GM23248 (cell line): ENCODE results near the gene KIRREL2. TPM values are rescaled to one million over a fixed set of nuclear protein-coding genes. Genes with fewer than 3 reads are reported as not detected.

Experiments used
- DNase-seq: peaks from one replicate; pipeline ENCODE4 v3.0.0-alpha.2; 2015
- H2AFZ ChIP-seq: fragments of 200-600 bp; sonication (generic); 2 replicates; pipeline ENCODE4 v1.6.1; 2016; ENCODE audit warnings: antibody characterized with exemption
- H3F3A ChIP-seq: fragments of 200-600 bp; sonication (generic); 2 replicates; pipeline ENCODE4 v1.6.1; 2016; ENCODE audit warnings: mild to moderate bottlenecking, antibody characterized with exemption, mixed run types; ENCODE audit not compliant: insufficient read depth
- H3K27ac ChIP-seq: fragments of 200-600 bp; sonication (generic); 2 replicates; pipeline ENCODE4 v1.5.1; 2016; ENCODE audit warnings: mild to moderate bottlenecking
- H3K27me3 ChIP-seq: fragments of 200-600 bp; sonication (generic); replicated peaks from 2 replicates; pipeline ENCODE4 v1.6.1; 2016; ENCODE audit warnings: mild to moderate bottlenecking; ENCODE audit not compliant: insufficient read depth
- H3K36me3 ChIP-seq: fragments of 200-600 bp; sonication (generic); 2 replicates; pipeline ENCODE4 v1.6.1; 2016; ENCODE audit warnings: low read depth, mild to moderate bottlenecking
- H3K4me1 ChIP-seq: fragments of 200-600 bp; sonication (generic); 2 replicates; pipeline ENCODE4 v1.6.1; 2016; ENCODE audit warnings: mild to moderate bottlenecking; ENCODE audit not compliant: insufficient read depth
- H3K4me2 ChIP-seq: fragments of 200-600 bp; sonication (generic); one replicate; pipeline ENCODE4 v1.6.1; 2016; ENCODE audit warnings: mild to moderate bottlenecking; ENCODE audit not compliant: unreplicated experiment
- H3K4me3 ChIP-seq: fragments of 200-600 bp; sonication (generic); 2 replicates; pipeline ENCODE4 v1.5.1; 2016; ENCODE audit warnings: mild to moderate bottlenecking
- H3K79me2 ChIP-seq: fragments of 200-600 bp; sonication (generic); 2 replicates; pipeline ENCODE4 v1.6.1; 2016; ENCODE audit warnings: mild to moderate bottlenecking; ENCODE audit not compliant: insufficient read depth
- H3K9ac ChIP-seq: fragments of 200-600 bp; sonication (generic); 2 replicates; pipeline ENCODE4 v1.6.1; 2016; ENCODE audit warnings: mild to moderate bottlenecking
- H3K9me2 ChIP-seq: fragments of 200-600 bp; sonication (generic); 2 replicates; pipeline ENCODE4 v1.6.1; 2016; ENCODE audit warnings: mixed run types, mild to moderate bottlenecking, moderate library complexity; ENCODE audit not compliant: insufficient read depth
- H3K9me3 ChIP-seq: fragments of 200-600 bp; sonication (generic); one replicate; pipeline ENCODE4 v1.6.1; 2017; ENCODE audit warnings: low read depth
- H4K20me1 ChIP-seq: fragments of 200-600 bp; sonication (generic); 2 replicates; pipeline ENCODE4 v1.6.0; 2016; ENCODE audit not compliant: insufficient read depth
- EZH2 ChIP-seq: fragments of 200-600 bp; sonication (generic); IDR thresholded peaks from 2 replicates; pipeline ENCODE4 v1.6.1; 2018; ENCODE audit warnings: antibody characterized with exemption, mild to moderate bottlenecking; ENCODE audit not compliant: insufficient read depth, poor library complexity, severe bottlenecking
- EZH2phosphoT487 ChIP-seq: fragments of 200-600 bp; sonication (generic); IDR thresholded peaks from 2 replicates; pipeline ENCODE4 v1.6.1; 2018; ENCODE audit warnings: antibody characterized with exemption, moderate library complexity, mild to moderate bottlenecking, low read depth; ENCODE audit not compliant: insufficient read depth
- WGBS, 2 experiments: methylation state at CpG; one replicate each; pipeline ENCODE4 v1.1.6; 2015 to 2017; ENCODE audit warnings: low lambda C conversion rate in 2 of 2, low coverage in 1 of 2; ENCODE audit errors: missing lambda C conversion rate in 2 of 2; 5-methylcytosine and 5-hydroxymethylcytosine counted together
- in situ Hi-C: fragments of 300-500 bp; cut with MboI; formaldehyde crosslinking; loops from 2 replicates; pipeline ENCODE4 v1.15.0; 2020
- polyA plus RNA-seq: library from polyadenylated mRNA; unstranded; fragments of >200 nt; fragmentation: Nextera tagmentation; extraction: Ambion mirVana; gene quantifications from 2 replicates; pipeline ENCODE4 v1.2.1, GENCODE V29; 2016
- total RNA-seq: library from RNA; depleted of rRNA; stranded (reverse); fragments of >200 nt; shearing (Covaris generic); gene quantifications from 2 replicates; pipeline ENCODE4 v1.2.3, GENCODE V29; 2014

Gene KIRREL2
- total and polyA plus RNA-seq, 2 experiments from 2014 or later, result not detected

GRCh38 chr19:35871611-35872010 lies 14.9 kb downstream of the KIRREL2 start:
- Histone ChIP-seq H3K4me2 (no peak overlapping the region), H3K9me2 (no peaks in the 10 kb centered on the region), H3F3A (no peaks in the 10 kb centered on the region), H3K9ac (no peak overlapping the region), H3K79me2 (no peaks in the 10 kb centered on the region), H2AFZ (no peak overlapping the region), H3K4me3 (no peak overlapping the region), H3K27me3 (no peaks in the 10 kb centered on the region; the same call in 1 of the 2 replicates), H3K4me1 (no peaks in the 10 kb centered on the region), H3K27ac (no peak overlapping the region), H3K36me3 (no peaks in the 10 kb centered on the region), H4K20me1 (no peaks in the 10 kb centered on the region), H3K9me3 (no peaks in the 10 kb centered on the region)
- in situ Hi-C loops, result no loop called here
- DNase-seq, result no peak
- TF ChIP-seq EZH2phosphoT487, result no peak
- TF ChIP-seq EZH2, result no peak
- WGBS, 2 experiments, result 48 to 53% methylated on average over 12 of the region's 12 CpGs

- no peak for DNase-seq
- in situ Hi-C loops, result no loop called here
- 75% methylated on average over 4 to 5 of the region's 5 CpGs for WGBS, 2 experiments
These were observed 15.5 kb downstream of the KIRREL2 start for GRCh38 chr19:35872180-35872579.

GRCh38 chr19:35874392-35874930 lies 17.8 kb downstream of the KIRREL2 start:
- Histone ChIP-seq H3K9me2 (no peaks in the 10 kb centered on the region), H3K4me2 (no peak overlapping the region), H3K79me2 (no peaks in the 10 kb centered on the region), H4K20me1 (no peaks in the 10 kb centered on the region), H3K36me3 (no peaks in the 10 kb centered on the region), H3K27me3 (no peaks in the 10 kb centered on the region), H2AFZ (no peak overlapping the region), H3F3A (no peaks in the 10 kb centered on the region), H3K27ac (no peak overlapping the region), H3K4me3 (no peak overlapping the region), H3K9ac (no peak overlapping the region), H3K9me3 (no peaks in the 10 kb centered on the region), H3K4me1 (peaks cover 2% of the 10 kb centered on the region; the same call in 1 of the 2 replicates)
- in situ Hi-C loops, result no loop called here
- TF ChIP-seq EZH2 (no peak), EZH2phosphoT487 (no peak)
- no peak for DNase-seq
- WGBS, 2 experiments, result 83% methylated on average over 32 of the region's 32 CpGs

More at GRCh38 chr19:35872180-35872579, 15.5 kb downstream of the KIRREL2 start:
- no peak overlapping the region for H3K4me2 ChIP-seq
- no peak overlapping the region for H3K27ac ChIP-seq
- H3K9ac ChIP-seq, result no peak overlapping the region
- H3K9me3 ChIP-seq, result no peaks in the 10 kb centered on the region
- no peak overlapping the region for H2AFZ ChIP-seq
- no peaks in the 10 kb centered on the region; the same call in 1 of the 2 replicates for H3K27me3 ChIP-seq
- H3K4me3 ChIP-seq, result no peak overlapping the region
- H3K79me2 ChIP-seq, result no peaks in the 10 kb centered on the region
- TF ChIP-seq EZH2 (no peak), EZH2phosphoT487 (no peak)
- no peaks in the 10 kb centered on the region for H3K36me3 ChIP-seq
- H3F3A ChIP-seq, result no peaks in the 10 kb centered on the region
- H3K4me1 ChIP-seq, result no peaks in the 10 kb centered on the region
- H4K20me1 ChIP-seq, result no peaks in the 10 kb centered on the region
- no peaks in the 10 kb centered on the region for H3K9me2 ChIP-seq

GRCh38 chr19:35879068-35879467 lies 22.4 kb downstream of the KIRREL2 start:
- Histone ChIP-seq H3K4me1 (peaks cover 4% of the 10 kb centered on the region; the same call in 1 of the 2 replicates), H3K4me2 (no peak overlapping the region), H3K9me3 (no peaks in the 10 kb centered on the region), H3F3A (peaks cover 6% of the 10 kb centered on the region; the same call in 1 of the 2 replicates), H2AFZ (no peak overlapping the region), H3K36me3 (no peaks in the 10 kb centered on the region), H4K20me1 (no peaks in the 10 kb centered on the region), H3K27ac (no peak overlapping the region), H3K79me2 (no peaks in the 10 kb centered on the region), H3K9ac (no peak overlapping the region), H3K27me3 (no peaks in the 10 kb centered on the region), H3K4me3 (no peak overlapping the region), H3K9me2 (no peaks in the 10 kb centered on the region)
- 34 to 44% methylated on average over 17 to 23 of the region's 23 CpGs for WGBS, 2 experiments
- no peak for TF ChIP-seq EZH2
- no peak for TF ChIP-seq EZH2phosphoT487
- no peak for DNase-seq
- in situ Hi-C loops, result no loop called here
